HG03432 (cell line): ENCODE data around the gene AATK.
A peak's percentile ranks its signal among the peaks of the same experiment; 100 is the strongest.

Experiments
- ATAC-seq: cut with Tn5 transposase; IDR thresholded peaks from one replicate; pipeline ENCODE4 v1.9.1; 2021; ENCODE audit warnings: mild to moderate bottlenecking, moderate library complexity; ENCODE audit not compliant: unreplicated experiment

AATK gene

DNA sequence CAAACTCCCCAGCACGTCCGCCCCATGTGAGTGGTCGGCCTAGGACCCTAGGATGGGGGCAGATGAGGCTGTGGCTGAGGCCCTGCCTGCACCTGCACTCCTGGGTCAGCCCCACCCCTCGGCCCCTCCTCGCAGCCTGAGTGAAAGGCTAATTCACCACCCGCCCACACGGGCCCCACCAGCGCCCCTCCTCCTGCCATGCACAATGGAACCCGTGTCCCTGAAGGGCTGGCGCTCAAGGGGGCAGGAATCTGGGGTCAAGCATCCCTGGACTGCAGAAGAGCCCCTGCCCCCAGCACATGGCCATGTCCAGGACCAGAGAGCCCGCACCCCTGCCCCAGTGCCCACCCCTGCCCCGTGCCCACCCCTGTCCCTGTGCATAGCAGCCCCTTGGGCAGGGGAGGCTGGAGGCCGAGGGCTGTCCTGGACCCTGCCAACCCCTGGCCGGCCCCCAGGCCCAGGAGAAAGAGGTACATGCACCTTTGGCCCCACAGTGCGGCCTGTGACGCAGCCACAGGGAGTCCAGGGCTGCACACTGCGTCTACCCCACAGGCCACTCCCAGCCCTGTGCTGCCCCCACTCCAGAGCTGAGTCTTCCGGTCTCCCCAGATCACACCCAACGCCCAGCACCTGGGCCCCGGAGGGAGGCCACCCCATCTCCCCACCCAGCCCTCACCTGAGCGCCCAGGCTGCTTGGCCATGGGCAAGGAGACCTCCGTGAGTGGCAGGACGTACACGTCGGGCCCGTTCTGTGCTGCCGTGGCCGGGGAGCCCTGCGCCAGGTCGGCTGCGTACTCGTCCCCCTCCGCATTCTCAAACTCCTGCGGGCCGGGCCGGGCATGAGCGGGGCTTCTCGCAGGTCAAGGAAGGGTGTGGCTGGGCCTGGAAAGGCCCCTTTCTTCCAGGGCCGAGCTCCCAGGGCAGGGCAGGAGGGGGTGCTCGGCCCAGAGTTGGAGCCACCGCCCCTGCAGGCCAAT lies 35.3 kb downstream of the AATK start:
- ATAC-seq = no peak

- no peak for ATAC-seq
Observed at GRCh38 chr17:81129711-81130367, 36.2 kb downstream of the AATK start.

GRCh38 chr17:81129289-81129688 lies 36.7 kb downstream of the AATK start:
- no peak for ATAC-seq

DNA sequence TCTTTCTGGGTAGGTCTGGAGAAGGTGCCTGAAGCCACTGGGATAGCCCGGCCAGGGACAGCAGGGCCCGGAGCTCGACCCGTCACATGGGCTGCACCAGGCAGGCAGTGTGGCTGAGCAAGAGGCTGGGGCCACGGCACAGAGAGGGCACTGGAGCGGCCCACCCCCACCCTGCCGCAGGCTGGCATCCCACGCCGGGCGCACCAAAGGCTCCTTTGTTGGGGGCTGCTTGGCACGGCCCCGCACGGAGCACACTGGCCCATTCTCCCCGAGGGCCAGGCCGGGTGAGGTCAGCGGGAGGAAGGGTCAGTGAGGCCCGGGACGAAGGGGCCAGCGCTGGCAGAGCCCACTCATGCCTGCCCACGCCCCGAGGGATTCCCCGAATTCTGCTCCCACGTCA lies 37.2 kb downstream of the AATK start:
- ATAC-seq = no peak

- no peak for ATAC-seq
Observed at GRCh38 chr17:81128338-81128737, 37.7 kb downstream of the AATK start.

DNA sequence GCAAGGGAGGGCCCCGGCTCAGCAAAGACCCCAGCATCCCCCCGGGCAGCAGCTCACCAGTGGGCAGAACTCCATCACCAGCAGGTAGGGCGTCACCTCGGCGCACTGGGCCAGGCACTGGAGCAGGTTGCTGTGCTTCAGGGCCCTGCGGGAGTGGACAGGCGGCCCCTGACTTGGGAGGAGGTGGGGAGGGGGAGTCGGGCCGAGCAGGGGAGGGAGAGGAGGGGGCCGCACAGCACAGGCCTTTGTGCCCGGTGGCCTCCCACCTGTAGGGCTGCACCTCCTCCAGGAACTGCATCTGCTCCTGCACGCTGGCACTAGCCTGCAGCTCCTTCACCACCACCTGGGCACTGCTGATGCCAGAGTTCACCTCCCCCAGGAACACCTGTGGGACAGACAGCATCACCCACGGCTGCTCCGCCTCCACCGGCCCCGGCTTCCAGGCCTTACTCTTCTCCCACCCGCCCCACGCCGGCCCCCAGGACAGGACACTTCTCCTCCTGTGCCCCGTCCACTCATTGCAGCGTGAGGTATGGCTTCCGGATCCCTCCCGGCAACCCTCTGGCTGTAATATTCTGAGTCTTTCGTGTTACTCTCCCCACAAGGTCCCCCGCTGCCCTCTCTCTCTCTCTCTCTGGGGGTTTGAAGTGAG lies 38.4 kb downstream of the AATK start:
- ATAC-seq = no peak

- no peak for ATAC-seq
Observed at GRCh38 chr17:81127133-81127455, 38.9 kb downstream of the AATK start.

GRCh38 chr17:81126281-81127132 lies 39.5 kb downstream of the AATK start:
- ATAC-seq = no peak

- no peak for ATAC-seq
Observed at GRCh38 chr17:81125573-81126081, 40.4 kb downstream of the AATK start.

- no peak for ATAC-seq
Observed at GRCh38 chr17:81124377-81124776, 41.6 kb downstream of the AATK start.

DNA sequence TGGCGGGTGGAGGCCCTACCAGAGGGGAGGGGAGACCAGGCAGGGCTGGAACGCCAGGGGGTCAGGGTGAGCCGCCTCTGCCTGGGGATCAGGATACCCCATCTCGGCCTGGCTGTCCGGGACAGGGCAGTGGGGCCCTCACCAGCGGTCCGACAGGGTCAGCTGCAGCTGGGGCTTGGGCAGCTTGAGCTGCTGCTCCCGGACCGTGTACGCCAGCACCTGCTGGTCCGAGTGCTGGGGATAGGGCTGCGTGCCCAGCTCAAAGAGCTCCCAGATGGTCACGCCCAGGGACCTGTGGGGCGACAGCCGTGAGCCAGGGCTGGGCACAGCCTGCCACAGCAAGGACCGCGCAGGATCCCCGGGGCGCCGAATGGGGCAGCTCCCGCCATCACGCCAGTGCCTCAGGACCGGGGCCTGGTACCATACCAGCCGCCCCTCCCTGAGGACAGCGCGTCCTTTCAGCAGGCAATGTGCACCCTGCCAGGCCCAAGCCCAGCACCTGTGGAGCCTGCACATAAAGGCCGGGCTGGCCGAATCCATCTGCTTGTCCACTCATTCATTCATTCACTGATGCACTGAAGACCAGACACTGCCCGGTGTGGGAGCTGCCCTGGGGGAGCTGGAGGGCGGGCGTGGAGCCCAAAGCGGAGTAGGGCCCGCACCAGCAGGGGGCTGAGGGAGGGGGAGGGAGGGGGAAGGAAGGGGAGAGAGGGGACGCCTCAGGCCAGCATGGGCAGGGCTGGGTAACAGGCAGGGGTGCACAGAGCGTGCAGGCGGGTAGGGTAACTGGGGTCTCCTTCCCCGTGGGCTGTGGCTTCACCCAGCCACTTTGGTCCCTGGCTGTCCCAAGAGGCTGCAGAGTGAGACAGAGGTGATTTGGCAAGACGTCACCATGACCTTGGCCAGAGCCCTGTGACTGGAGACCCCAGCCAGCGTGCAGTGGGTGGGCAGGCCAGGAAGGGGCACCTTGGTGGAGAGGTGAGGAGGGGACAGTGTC lies 42.7 kb downstream of the AATK start:
- ATAC-seq = no peak

- no peak for ATAC-seq
Observed at GRCh38 chr17:81121841-81122733, 43.9 kb downstream of the AATK start.

DNA sequence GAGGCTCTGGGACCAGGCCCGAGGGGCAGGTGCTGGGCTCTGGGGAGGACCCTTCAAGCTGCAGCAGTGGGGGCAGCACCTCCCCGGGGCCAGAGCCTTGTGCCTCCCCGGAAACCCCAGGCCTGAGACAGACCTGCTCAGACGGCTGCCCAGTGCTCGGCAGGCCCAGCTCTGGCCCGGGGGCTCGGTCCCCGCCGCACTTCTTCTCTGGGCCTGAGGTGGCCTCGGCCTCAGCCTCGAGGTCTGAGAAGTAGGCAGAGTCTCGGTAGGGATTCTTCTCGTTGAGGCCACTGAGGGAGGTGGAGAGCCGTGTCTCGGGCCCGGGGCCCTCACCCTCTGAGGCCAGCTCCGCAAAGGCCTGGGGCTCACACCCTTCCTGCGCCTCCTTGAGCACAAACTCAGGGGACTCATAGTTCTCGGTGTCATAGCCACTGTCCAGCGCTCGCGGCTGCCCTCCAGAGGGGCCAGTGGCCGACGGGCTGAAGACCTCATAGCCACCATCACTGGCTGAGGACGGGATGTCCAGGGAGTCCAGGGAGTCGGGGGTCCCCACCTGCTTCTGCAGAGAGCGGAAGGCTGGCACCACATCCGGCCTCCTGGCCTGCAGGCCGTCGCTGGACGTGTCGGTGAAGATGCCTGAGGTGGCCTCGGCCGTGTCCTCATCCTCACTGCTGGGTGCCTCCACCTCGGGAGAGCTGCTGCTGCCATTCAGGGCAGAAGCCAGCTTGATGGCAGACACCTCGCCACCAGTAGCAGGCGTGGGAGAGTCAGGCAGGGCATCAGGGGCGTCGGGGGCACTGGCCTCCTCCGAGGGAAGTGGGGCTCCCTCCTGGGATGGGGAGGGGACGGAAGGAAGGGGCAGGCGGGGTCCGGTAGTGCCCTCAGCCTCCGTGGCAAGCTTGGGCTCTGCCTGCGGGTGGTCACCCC lies 45.1 kb downstream of the AATK start:
- no peak for ATAC-seq

DNA sequence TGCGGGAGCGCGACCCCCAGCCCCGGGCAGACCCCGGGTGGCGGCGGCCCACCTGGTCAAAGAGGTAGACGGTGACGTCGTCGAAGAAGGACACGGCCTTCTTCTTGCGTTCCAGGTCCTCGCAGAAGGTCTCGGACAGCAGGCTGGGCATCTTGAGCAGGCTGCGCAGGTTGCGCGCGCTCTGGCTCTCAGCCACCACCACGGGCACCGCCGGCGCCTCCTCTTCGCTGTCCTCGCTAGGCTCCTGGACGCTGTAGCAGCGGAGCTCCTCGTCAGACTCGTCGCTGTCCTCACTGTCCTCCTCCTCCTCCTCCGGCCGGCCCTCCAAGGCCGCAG lies 45.9 kb downstream of the AATK start:
- no peak for ATAC-seq

DNA sequence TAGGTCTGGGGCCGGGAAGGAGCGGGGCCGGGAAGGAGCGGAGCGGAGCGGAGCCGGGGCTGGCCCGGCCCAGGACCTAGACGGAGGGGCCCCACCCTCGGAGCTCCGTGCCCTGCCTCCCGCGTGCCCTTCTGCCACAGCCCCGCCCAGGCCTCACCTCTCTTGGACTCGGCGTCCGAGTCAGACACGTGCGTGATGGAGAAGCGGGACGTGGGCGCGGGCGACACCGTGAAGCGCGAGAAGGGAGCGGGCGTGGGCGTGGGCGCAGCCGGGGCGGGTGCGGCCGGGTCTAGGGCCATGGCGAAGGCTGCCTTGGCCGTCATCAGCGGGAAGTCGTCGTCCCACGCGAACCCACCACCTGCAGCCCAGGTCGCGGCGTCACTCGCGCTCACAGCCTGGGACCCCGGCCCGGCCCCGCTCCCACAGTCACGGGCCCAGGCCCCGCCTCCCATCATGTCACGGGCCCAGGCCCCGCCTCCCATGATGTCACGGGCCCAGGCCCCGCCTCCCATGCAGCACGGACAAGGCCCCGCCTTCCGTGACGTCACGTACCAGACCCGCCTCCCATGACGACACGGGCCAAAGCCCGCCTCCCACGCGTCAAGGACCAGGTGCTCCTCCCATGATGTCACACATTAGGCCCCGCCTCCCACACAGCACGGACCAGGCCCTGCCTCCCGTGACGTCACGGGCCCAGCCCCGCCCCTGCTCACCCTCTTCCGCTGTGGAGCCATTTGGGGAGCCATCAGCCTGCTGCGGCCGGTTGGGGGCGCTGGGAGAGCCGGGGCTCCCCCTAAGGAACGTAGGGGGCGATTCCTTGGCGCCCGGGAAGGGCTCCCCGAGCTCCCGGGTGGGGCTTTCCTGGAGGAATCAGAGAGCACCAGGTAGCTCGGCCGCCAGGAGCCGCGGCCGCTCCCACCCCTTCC lies 46.5 kb downstream of the AATK start:
- peak; percentile 39 for ATAC-seq
